ENCODE results near the gene TRIOBP.

- TF ChIP-seq REST (IDR thresholded peaks at IDR 0.05; ENCODE audit: insufficient read depth in 1 of 2, low read depth in 2 of 2, low read length in 2 of 2) (no peak), TAF1 (IDR thresholded peaks at IDR 0.05; ENCODE audit: borderline replicate concordance, insufficient read depth, low read length) (no peak), POLR2AphosphoS5 (IDR thresholded peaks at IDR 0.05; ENCODE audit: low read depth, low read length) (no peak), FOXP2 (optimal IDR thresholded peaks at IDR 0.05; ENCODE audit: borderline replicate concordance, extremely low read depth, extremely low read length, insufficient read depth) (no peak), SIN3A (IDR thresholded peaks at IDR 0.05; ENCODE audit: borderline replicate concordance, insufficient read depth, low read length) (no peak)
These were observed 115.0 kb downstream of the TRIOBP start for GRCh38 chr22:37811867-37812266.
